ENCODE results near the gene ADAMTS5.

The ADAMTS5 gene

GRCh38 chr21:26965040-26965906, 1.6 kb downstream of the ADAMTS5 start:
- Histone ChIP-seq H3K27me3 (replicated peaks; ENCODE audit: control insufficient read depth, insufficient read depth, low read length) (no peaks in the 10 kb centered on the region), H3K4me3 (replicated peaks; ENCODE audit: low read depth, low read length) (no peak overlapping the region), H3K36me3 (ENCODE audit: control insufficient read depth, insufficient read depth, low read length) (no peaks in the 10 kb centered on the region)
- TF ChIP-seq CTCF (IDR thresholded peaks at IDR 0.05; ENCODE audit: insufficient read depth, low read length, poor library complexity, severe bottlenecking) = no peak
- no peak for DNase-seq (ENCODE audit: extremely low read depth, insufficient read length)

- Histone ChIP-seq H3K4me3 (replicated peaks; ENCODE audit: low read depth, low read length) (no peak overlapping the region), H3K27me3 (replicated peaks; ENCODE audit: control insufficient read depth, insufficient read depth, low read length) (no peaks in the 10 kb centered on the region), H3K36me3 (ENCODE audit: control insufficient read depth, insufficient read depth, low read length) (no peaks in the 10 kb centered on the region)
- TF ChIP-seq CTCF (IDR thresholded peaks at IDR 0.05; ENCODE audit: insufficient read depth, low read length, poor library complexity, severe bottlenecking) = no peak
- no peak for DNase-seq (ENCODE audit: extremely low read depth, insufficient read length)
These were observed 2.6 kb downstream of the ADAMTS5 start for GRCh38 chr21:26964170-26964778.

- Histone ChIP-seq H3K36me3 (ENCODE audit: control insufficient read depth, insufficient read depth, low read length) (no peaks in the 10 kb centered on the region), H3K4me3 (replicated peaks; ENCODE audit: low read depth, low read length) (no peak overlapping the region), H3K27me3 (replicated peaks; ENCODE audit: control insufficient read depth, insufficient read depth, low read length) (no peaks in the 10 kb centered on the region)
- DNase-seq (ENCODE audit: extremely low read depth, insufficient read length) = no peak
- no peak for TF ChIP-seq CTCF (IDR thresholded peaks at IDR 0.05; ENCODE audit: insufficient read depth, low read length, poor library complexity, severe bottlenecking)
These were observed 4.2 kb downstream of the ADAMTS5 start for GRCh38 chr21:26962621-26963181.

- no peak overlapping the region for H3K4me3 ChIP-seq (replicated peaks; ENCODE audit: low read depth, low read length)
- no peak for DNase-seq (ENCODE audit: extremely low read depth, insufficient read length)
- no peak for TF ChIP-seq CTCF (IDR thresholded peaks at IDR 0.05; ENCODE audit: insufficient read depth, low read length, poor library complexity, severe bottlenecking)
- H3K36me3 ChIP-seq (ENCODE audit: control insufficient read depth, insufficient read depth, low read length) = no peaks in the 10 kb centered on the region
- H3K27me3 ChIP-seq (replicated peaks; ENCODE audit: control insufficient read depth, insufficient read depth, low read length) = no peaks in the 10 kb centered on the region
These were observed 5.2 kb downstream of the ADAMTS5 start for GRCh38 chr21:26961698-26962097.

GRCh38 chr21:26958788-26959187, 8.1 kb downstream of the ADAMTS5 start:
- no peaks in the 10 kb centered on the region for H3K36me3 ChIP-seq (ENCODE audit: control insufficient read depth, insufficient read depth, low read length)
- no peak for DNase-seq (ENCODE audit: extremely low read depth, insufficient read length)
- TF ChIP-seq CTCF (IDR thresholded peaks at IDR 0.05; ENCODE audit: insufficient read depth, low read length, poor library complexity, severe bottlenecking) = no peak
- H3K4me3 ChIP-seq (replicated peaks; ENCODE audit: low read depth, low read length) = no peak overlapping the region
- H3K27me3 ChIP-seq (replicated peaks; ENCODE audit: control insufficient read depth, insufficient read depth, low read length) = no peaks in the 10 kb centered on the region

Measured in GM06990 (cell line).